HEK293 (cell line): ENCODE results near the gene CCDC149.

Experiments
- CTCF ChIA-PET: fragments of 350-600 bp; formaldehyde crosslinking; extraction: SDS; loops from one replicate; lab custom pipeline; 2021; ENCODE audit warnings: antibody characterized with exemption; lab: Yijun Ruan, JAX
- POLR2A ChIA-PET: fragments of 300-600 bp; formaldehyde crosslinking; extraction: SDS; loops from one replicate; lab custom pipeline; 2020; ENCODE audit warnings: antibody characterized with exemption, inconsistent platforms; lab: Yijun Ruan, JAX
- H3K27ac ChIP-seq: fragments of 200-500 bp; sonication (Bioruptor generic); 2 replicates; pipeline ENCODE4 v1.5.1; 2014; ENCODE audit warnings: low read depth, low read length, control low read depth, inconsistent platforms; ENCODE audit errors: extremely low read depth
- H3K36me3 ChIP-seq, 2 experiments: fragments of 200-500 bp in 1 of 2; sonication (Bioruptor generic) in 1 of 2; 1 replicate in 1 of 2; 2 replicates in 1 of 2; pipeline ENCODE4 v1.5.1; 2014 to 2017; ENCODE audit warnings: inconsistent platforms in 2 of 2, low read length in 2 of 2; ENCODE audit not compliant: control insufficient read depth in 2 of 2, insufficient read depth in 1 of 2
- H3K4me1 ChIP-seq: fragments of 200-500 bp; sonication (Bioruptor generic); 2 replicates; pipeline ENCODE4 v1.5.1; 2014; ENCODE audit warnings: mild to moderate bottlenecking, low read length, inconsistent platforms; ENCODE audit not compliant: control insufficient read depth, insufficient read depth
- H3K4me3 ChIP-seq: 2 replicates; pipeline ENCODE4 v1.5.1; 2011; ENCODE audit warnings: low read depth, mild to moderate bottlenecking, control low read depth, low read length, moderate library complexity
- H3K9me3 ChIP-seq: fragments of 200-500 bp; sonication (Bioruptor generic); 2 replicates; pipeline ENCODE4 v1.5.1; 2014; ENCODE audit warnings: low read depth, low read length, inconsistent platforms; ENCODE audit not compliant: control insufficient read depth, insufficient read depth
- BCL11A ChIP-seq: fragments of 450-650 bp; formaldehyde crosslinking; IDR thresholded peaks from 2 replicates; pipeline ENCODE4 v1.5.1; 2016; ENCODE audit warnings: low read depth, missing biosample characterization, missing genetic modification characterization
- GLI4 ChIP-seq: fragments of 450-650 bp; formaldehyde crosslinking; IDR thresholded peaks from 2 replicates; pipeline ENCODE4 v1.5.1; 2016; ENCODE audit warnings: missing biosample characterization, missing genetic modification characterization
- GLIS1 ChIP-seq: fragments of 450-650 bp; formaldehyde crosslinking; IDR thresholded peaks from 2 replicates; pipeline ENCODE4 v1.5.1; 2016; ENCODE audit warnings: missing biosample characterization, missing genetic modification characterization
- KLF16 ChIP-seq: fragments of 450-650 bp; formaldehyde crosslinking; IDR thresholded peaks from 2 replicates; pipeline ENCODE4 v1.5.1; 2017; ENCODE audit warnings: missing biosample characterization, missing genetic modification characterization
- PBX3 ChIP-seq: sonication (generic); formaldehyde crosslinking; IDR thresholded peaks from 2 replicates; pipeline ENCODE4 v1.8.1; 2022; ENCODE audit warnings: mild to moderate bottlenecking, moderate library complexity, missing genetic modification reagents
- REPIN1 ChIP-seq: fragments of 450-650 bp; formaldehyde crosslinking; IDR thresholded peaks from 2 replicates; pipeline ENCODE4 v1.5.1; 2017; ENCODE audit warnings: missing biosample characterization, missing genetic modification characterization, low read depth
- SALL2 ChIP-seq: fragments of 450-650 bp; formaldehyde crosslinking; IDR thresholded peaks from 2 replicates; pipeline ENCODE4 v1.5.0; 2017; ENCODE audit warnings: missing biosample characterization, mild to moderate bottlenecking, missing genetic modification characterization, borderline replicate concordance
- YY2 ChIP-seq: fragments of 450-650 bp; formaldehyde crosslinking; IDR thresholded peaks from 2 replicates; pipeline ENCODE4 v1.5.1; 2016; ENCODE audit warnings: missing biosample characterization, missing genetic modification characterization
- ZBTB48 ChIP-seq: fragments of 450-650 bp; formaldehyde crosslinking; IDR thresholded peaks from 2 replicates; pipeline ENCODE4 v1.5.1; 2016; ENCODE audit warnings: missing biosample characterization, missing genetic modification characterization
- ZFP69B ChIP-seq: fragments of 450-650 bp; formaldehyde crosslinking; IDR thresholded peaks from 2 replicates; pipeline ENCODE4 v1.5.1; 2016; ENCODE audit warnings: missing biosample characterization, missing genetic modification characterization
- ZNF239 ChIP-seq: fragments of 450-650 bp; formaldehyde crosslinking; IDR thresholded peaks from 2 replicates; pipeline ENCODE4 v1.5.1; 2016; ENCODE audit warnings: missing biosample characterization, missing genetic modification characterization
- ZNF280D ChIP-seq: fragments of 450-650 bp; formaldehyde crosslinking; IDR thresholded peaks from 2 replicates; pipeline ENCODE4 v1.5.1; 2016; ENCODE audit warnings: missing biosample characterization, missing genetic modification characterization
- ZNF48 ChIP-seq: fragments of 450-650 bp; formaldehyde crosslinking; IDR thresholded peaks from 2 replicates; pipeline ENCODE4 v1.5.1; 2016; ENCODE audit warnings: missing biosample characterization, missing genetic modification characterization
- ZNF488 ChIP-seq: fragments of 450-650 bp; formaldehyde crosslinking; IDR thresholded peaks from 2 replicates; pipeline ENCODE4 v1.5.1; 2016; ENCODE audit warnings: missing biosample characterization, missing genetic modification characterization
- ZNF555 ChIP-seq: fragments of 450-650 bp; formaldehyde crosslinking; conservative IDR thresholded peaks from 2 replicates; pipeline ENCODE4 v1.5.1; 2017; ENCODE audit warnings: missing biosample characterization, mild to moderate bottlenecking, missing genetic modification characterization, inconsistent platforms
- ZNF558 ChIP-seq: fragments of 450-650 bp; formaldehyde crosslinking; IDR thresholded peaks from 2 replicates; pipeline ENCODE4 v1.5.1; 2016; ENCODE audit warnings: missing biosample characterization, missing genetic modification characterization
- ZNF560 ChIP-seq: fragments of 450-650 bp; formaldehyde crosslinking; IDR thresholded peaks from 2 replicates; pipeline ENCODE4 v1.5.1; 2017; ENCODE audit warnings: missing biosample characterization, missing genetic modification characterization, borderline replicate concordance
- ZNF704 ChIP-seq: fragments of 450-650 bp; formaldehyde crosslinking; IDR thresholded peaks from 2 replicates; pipeline ENCODE4 v1.5.1; 2016; ENCODE audit warnings: missing biosample characterization, missing genetic modification characterization
- ZNF830 ChIP-seq: fragments of 450-650 bp; IDR thresholded peaks from 2 replicates; pipeline ENCODE4 v1.5.0; 2018; ENCODE audit warnings: missing biosample characterization, missing genetic modification characterization, low read depth, mild to moderate bottlenecking, moderate library complexity
- ZSCAN18 ChIP-seq: fragments of 450-650 bp; formaldehyde crosslinking; IDR thresholded peaks from 2 replicates; pipeline ENCODE4 v1.5.1; 2016; ENCODE audit warnings: missing biosample characterization, missing genetic modification characterization
- ZSCAN4 ChIP-seq: fragments of 450-650 bp; formaldehyde crosslinking; IDR thresholded peaks from 2 replicates; pipeline ENCODE4 v1.5.1; 2017; ENCODE audit warnings: missing biosample characterization, missing genetic modification characterization

Gene CCDC149

GRCh38 chr4:24801136-24801855 lies 111.5 kb downstream of the CCDC149 start:
- Histone ChIP-seq H3K4me3 (no peak overlapping the region), H3K27ac (no peak overlapping the region), H3K36me3 (no peaks in the 10 kb centered on the region), H3K9me3 (no peaks in the 10 kb centered on the region), H3K4me1 (no peaks in the 10 kb centered on the region)
- ChIA-PET CTCF (no interaction called here), POLR2A (no interaction called here)
- no peak for TF ChIP-seq PBX3 (CRISPR knock-in tag)

GRCh38 chr4:24800325-24800895 lies 112.4 kb downstream of the CCDC149 start:
- no peak for TF ChIP-seq ZNF48 (tag by site-specific recombination)
- TF ChIP-seq KLF16 (tag by site-specific recombination), result no peak
- TF ChIP-seq ZSCAN18, result no peak
- TF ChIP-seq ZNF558 (tag by site-specific recombination), result no peak
- no peak for TF ChIP-seq ZFP69B (tag by site-specific recombination)
- no peak for TF ChIP-seq ZNF704 (tag by site-specific recombination)
- TF ChIP-seq ZNF555 (tag by site-specific recombination), result no peak
- no peak for TF ChIP-seq ZNF239 (tag by site-specific recombination)
- no peak for TF ChIP-seq ZNF280D (tag by site-specific recombination)
- no peak for TF ChIP-seq ZNF830 (tag by site-specific recombination)
- H3K4me1 ChIP-seq, result no peaks in the 10 kb centered on the region
- H3K36me3 ChIP-seq, result no peaks in the 10 kb centered on the region
- CTCF ChIA-PET, result no interaction called here
- H3K4me3 ChIP-seq, result no peak overlapping the region
- H3K9me3 ChIP-seq, result no peaks in the 10 kb centered on the region
- no peak overlapping the region for H3K27ac ChIP-seq
- POLR2A ChIA-PET, result no interaction called here

- ChIA-PET POLR2A (no interaction called here), CTCF (no interaction called here)
- Histone ChIP-seq H3K4me3 (no peak overlapping the region), H3K27ac (no peak overlapping the region), H3K9me3 (no peaks in the 10 kb centered on the region), H3K4me1 (no peaks in the 10 kb centered on the region), H3K36me3 (no peaks in the 10 kb centered on the region)
- no peak for TF ChIP-seq GLIS1 (tag by site-specific recombination)
- TF ChIP-seq ZNF488 (tag by site-specific recombination), result no peak
- no peak for TF ChIP-seq YY2 (tag by site-specific recombination)
- no peak for TF ChIP-seq BCL11A (tag by site-specific recombination)
- no peak for TF ChIP-seq ZBTB48 (tag by site-specific recombination)
- TF ChIP-seq REPIN1, result no peak
- no peak for TF ChIP-seq ZSCAN4 (tag by site-specific recombination)
- no peak for TF ChIP-seq SALL2
- TF ChIP-seq ZNF560 (tag by site-specific recombination), result no peak
- TF ChIP-seq GLI4 (tag by site-specific recombination), result no peak
Measured at GRCh38 chr4:24799544-24800324, 113.1 kb downstream of the CCDC149 start.
